ENCODE measurements around the gene GLYATL2.

DNA sequence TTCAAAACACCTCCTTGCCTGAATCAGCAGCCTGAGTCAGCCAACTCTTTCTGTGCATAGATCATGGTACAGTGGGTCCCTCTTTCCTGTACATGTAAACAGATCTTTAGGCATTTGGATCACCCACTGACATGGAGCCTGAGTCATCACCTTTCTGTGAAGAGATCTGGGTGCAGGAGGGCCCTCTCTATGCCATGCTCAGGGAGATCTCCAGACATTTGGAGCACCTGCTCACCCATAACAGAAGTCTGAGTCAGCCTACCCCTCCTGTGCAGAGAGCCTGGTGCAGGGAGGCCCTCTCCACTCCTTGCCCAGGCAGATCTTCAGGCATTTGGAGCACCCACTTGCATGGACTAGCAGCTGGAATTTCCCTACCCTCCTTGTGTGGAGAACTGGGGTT, 56.6 kb downstream of the GLYATL2 start:
- TF ChIP-seq, protein P1, sequence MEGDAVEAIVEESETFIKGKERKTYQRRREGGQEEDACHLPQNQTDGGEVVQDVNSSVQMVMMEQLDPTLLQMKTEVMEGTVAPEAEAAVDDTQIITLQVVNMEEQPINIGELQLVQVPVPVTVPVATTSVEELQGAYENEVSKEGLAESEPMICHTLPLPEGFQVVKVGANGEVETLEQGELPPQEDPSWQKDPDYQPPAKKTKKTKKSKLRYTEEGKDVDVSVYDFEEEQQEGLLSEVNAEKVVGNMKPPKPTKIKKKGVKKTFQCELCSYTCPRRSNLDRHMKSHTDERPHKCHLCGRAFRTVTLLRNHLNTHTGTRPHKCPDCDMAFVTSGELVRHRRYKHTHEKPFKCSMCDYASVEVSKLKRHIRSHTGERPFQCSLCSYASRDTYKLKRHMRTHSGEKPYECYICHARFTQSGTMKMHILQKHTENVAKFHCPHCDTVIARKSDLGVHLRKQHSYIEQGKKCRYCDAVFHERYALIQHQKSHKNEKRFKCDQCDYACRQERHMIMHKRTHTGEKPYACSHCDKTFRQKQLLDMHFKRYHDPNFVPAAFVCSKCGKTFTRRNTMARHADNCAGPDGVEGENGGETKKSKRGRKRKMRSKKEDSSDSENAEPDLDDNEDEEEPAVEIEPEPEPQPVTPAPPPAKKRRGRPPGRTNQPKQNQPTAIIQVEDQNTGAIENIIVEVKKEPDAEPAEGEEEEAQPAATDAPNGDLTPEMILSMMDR (IDR thresholded peaks at IDR 0.05), result no peak
- TF ChIP-seq NRF1 (IDR thresholded peaks at IDR 0.05; ENCODE audit: low read depth, low read length), result no peak
- TF ChIP-seq, protein P2, sequence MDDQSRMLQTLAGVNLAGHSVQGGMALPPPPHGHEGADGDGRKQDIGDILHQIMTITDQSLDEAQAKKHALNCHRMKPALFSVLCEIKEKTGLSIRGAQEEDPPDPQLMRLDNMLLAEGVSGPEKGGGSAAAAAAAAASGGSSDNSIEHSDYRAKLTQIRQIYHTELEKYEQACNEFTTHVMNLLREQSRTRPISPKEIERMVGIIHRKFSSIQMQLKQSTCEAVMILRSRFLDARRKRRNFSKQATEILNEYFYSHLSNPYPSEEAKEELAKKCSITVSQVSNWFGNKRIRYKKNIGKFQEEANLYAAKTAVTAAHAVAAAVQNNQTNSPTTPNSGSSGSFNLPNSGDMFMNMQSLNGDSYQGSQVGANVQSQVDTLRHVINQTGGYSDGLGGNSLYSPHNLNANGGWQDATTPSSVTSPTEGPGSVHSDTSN (IDR thresholded peaks at IDR 0.05), result no peak
- no peak for TF ChIP-seq GABPA (IDR thresholded peaks at IDR 0.05; ENCODE audit: low read depth)
- TF ChIP-seq TCF12 (IDR thresholded peaks at IDR 0.05), result no peak
- no peak for TF ChIP-seq RCOR1 (IDR thresholded peaks at IDR 0.05; ENCODE audit: low read length)

Measured in SK-N-SH (cell line).